Smooth muscle cell (in vitro differentiated cells): ENCODE measurements around the gene ATG4B. TPM values are rescaled to one million over a fixed set of nuclear protein-coding genes. Genes with fewer than 3 reads are reported as not detected.
"Not testable (repeated sequence)": the region's sequence is repeated elsewhere in the genome, so short reads cannot be mapped to it uniquely, and the experiment has no call there.

Experiments used
- DNase-seq: peaks from one replicate; lab custom pipeline; 2025; ENCODE audit not compliant: unreplicated experiment; lab: John Stamatoyannopoulos, UW
- H2AFZ ChIP-seq: fragments of 200-600 bp; sonication (generic); 2 replicates; pipeline ENCODE4 v1.6.0; 2016; ENCODE audit warnings: antibody characterized with exemption, low read depth, mild to moderate bottlenecking
- H3F3A ChIP-seq: fragments of 200-600 bp; sonication (generic); 2 replicates; pipeline ENCODE4 v1.6.0; 2017; ENCODE audit warnings: antibody characterized with exemption, low read depth
- H3K27ac ChIP-seq: fragments of 200-600 bp; sonication (generic); 2 replicates; pipeline ENCODE4 v1.5.1; 2016; ENCODE audit warnings: low read depth, mild to moderate bottlenecking
- H3K27me3 ChIP-seq: fragments of 200-600 bp; sonication (generic); 2 replicates; pipeline ENCODE4 v1.6.1; 2016; ENCODE audit warnings: low read depth, mild to moderate bottlenecking
- H3K36me3 ChIP-seq: fragments of 200-600 bp; sonication (generic); 2 replicates; pipeline ENCODE4 v1.5.1; 2016; ENCODE audit warnings: low read depth
- H3K4me1 ChIP-seq: fragments of 200-600 bp; sonication (generic); 2 replicates; pipeline ENCODE4 v1.5.1; 2016; ENCODE audit warnings: low read depth
- H3K4me2 ChIP-seq: fragments of 200-600 bp; sonication (generic); 2 replicates; pipeline ENCODE4 v1.6.0; 2016; ENCODE audit warnings: mild to moderate bottlenecking
- H3K4me3 ChIP-seq: fragments of 200-600 bp; sonication (generic); 2 replicates; pipeline ENCODE4 v1.5.1; 2016; ENCODE audit warnings: mild to moderate bottlenecking
- H3K79me2 ChIP-seq: fragments of 200-600 bp; sonication (generic); 2 replicates; pipeline ENCODE4 v1.6.0; 2016; ENCODE audit warnings: low read depth, mild to moderate bottlenecking
- H3K9ac ChIP-seq: fragments of 200-600 bp; sonication (generic); 2 replicates; pipeline ENCODE4 v1.6.0; 2016; ENCODE audit warnings: low read depth
- H3K9me3 ChIP-seq: fragments of 200-600 bp; sonication (generic); replicated peaks from 2 replicates; pipeline ENCODE4 v1.5.1; 2016; ENCODE audit warnings: low read depth
- H4K20me1 ChIP-seq: fragments of 200-600 bp; sonication (generic); 2 replicates; pipeline ENCODE4 v1.6.0; 2016; ENCODE audit warnings: low read depth
- CTCF ChIP-seq: fragments of 200-600 bp; sonication (generic); IDR thresholded peaks from 2 replicates; pipeline ENCODE4 v1.5.1; 2017; ENCODE audit warnings: borderline replicate concordance, mild to moderate bottlenecking, antibody characterized with exemption; ENCODE audit not compliant: insufficient read depth, poor library complexity, severe bottlenecking
- WGBS: methylation state at CpG from one replicate; pipeline ENCODE4 v1.1.7; 2016; ENCODE audit warnings: low lambda C conversion rate; 5-methylcytosine and 5-hydroxymethylcytosine counted together
- polyA plus RNA-seq: library from polyadenylated mRNA; unstranded; fragments of >200 nt; fragmentation: Nextera tagmentation; extraction: Ambion mirVana; gene quantifications from 2 replicates; pipeline ENCODE4 v1.2.1, GENCODE V29; 2016
- total RNA-seq: library from RNA; depleted of rRNA; stranded (reverse); fragments of >200 nt; gene quantifications from 2 replicates; pipeline ENCODE4 v1.2.3, GENCODE V29; 2014

Gene ATG4B
- total RNA-seq (60.4 and 70.3 TPM in 2 replicates), polyA plus RNA-seq (91.3 and 96.4 TPM in 2 replicates)

GRCh38 chr2:241637018-241637794 is at the start of gene ATG4B, which contains the start of gene THAP4:
Gene ATG4B (plus strand): TSS chr2:241637693. CDS start chr2:241637715, 22 bp downstream.
Gene THAP4 (minus strand): TSS chr2:241637158. CDS start chr2:241637017, 141 bp downstream.
- Histone ChIP-seq H3K9ac (peak within 1 kb of the TSS; percentile 98), H2AFZ (peak within 1 kb of the TSS; percentile 97), H3K27me3 (no peaks in the 10 kb centered on the region), H3K4me2 (peak within 1 kb of the TSS; percentile 95), H3F3A (peaks cover 4% of the 10 kb centered on the region), H3K36me3 (no peaks in the 10 kb centered on the region), H3K27ac (peak within 1 kb of the TSS; percentile 99), H3K4me3 (peak within 1 kb of the TSS; percentile 99), H3K4me1 (peaks cover 15% of the 10 kb centered on the region), H3K9me3 (no peaks in the 10 kb centered on the region), H4K20me1 (peaks cover 71% of the 10 kb centered on the region), H3K79me2 (peaks cover 88% of the 10 kb centered on the region)
- peak; percentile 82 for DNase-seq
- no peak for TF ChIP-seq CTCF
- 1% methylated on average over 68 of the region's 123 CpGs for WGBS

- H3K9ac ChIP-seq, DNase-seq, H2AFZ ChIP-seq, H3K79me2 ChIP-seq, H3K4me3 ChIP-seq, H3K27ac ChIP-seq, H3K27me3 ChIP-seq, H3K4me1 ChIP-seq, H3K4me2 ChIP-seq, H3F3A ChIP-seq, H4K20me1 ChIP-seq: not testable (repeated sequence)
- H3K9me3 ChIP-seq = peaks cover 15% of the 10 kb centered on the region
- WGBS = 78% methylated on average over 17 of the region's 17 CpGs
- peaks cover 24% of the 10 kb centered on the region for H3K36me3 ChIP-seq
Observed at GRCh38 chr2:241589863-241590262, 47.6 kb upstream of the ATG4B start.

- H3K27ac ChIP-seq, H3K4me2 ChIP-seq, H3K9me3 ChIP-seq, H3K79me2 ChIP-seq, H2AFZ ChIP-seq, H3K27me3 ChIP-seq, H3K4me3 ChIP-seq, DNase-seq, H3K9ac ChIP-seq, H3K4me1 ChIP-seq, H4K20me1 ChIP-seq, H3F3A ChIP-seq: not testable (repeated sequence)
- WGBS = 89% methylated on average over 33 of the region's 33 CpGs
- H3K36me3 ChIP-seq = peaks cover 24% of the 10 kb centered on the region
Observed at GRCh38 chr2:241590496-241591455, 46.7 kb upstream of the ATG4B start.

- Histone ChIP-seq H3K4me2 (no peak overlapping the region), H2AFZ (no peak overlapping the region), H3K36me3 (peaks cover 17% of the 10 kb centered on the region), H3K27ac (no peak overlapping the region), H3K9me3 (peaks cover 1% of the 10 kb centered on the region), H3K9ac (no peak overlapping the region), H4K20me1 (no peaks in the 10 kb centered on the region), H3K4me1 (no peaks in the 10 kb centered on the region), H3K4me3 (no peak overlapping the region), H3K27me3 (no peaks in the 10 kb centered on the region), H3F3A (no peaks in the 10 kb centered on the region), H3K79me2 (peaks cover 5% of the 10 kb centered on the region)
- TF ChIP-seq CTCF = no peak
- 82% methylated on average over 18 of the region's 18 CpGs for WGBS
- DNase-seq = no peak
Observed at GRCh38 chr2:241592126-241592845, 45.2 kb upstream of the ATG4B start.
